NB4 (cell line): Measurements from ENCODE around the gene SV2C.

ENCODE experiments used
- MAX ChIP-seq: IDR thresholded peaks from 2 replicates; pipeline ENCODE4 v1.6.1; 2011; ENCODE audit warnings: low read depth, low read length
- POLR2A ChIP-seq: IDR thresholded peaks from 2 replicates; pipeline ENCODE4 v1.6.1; 2011; ENCODE audit warnings: mild to moderate bottlenecking; ENCODE audit not compliant: insufficient read length; ENCODE audit errors: extremely low read depth
- TF ChIP-seq, protein P1 (sequence below): IDR thresholded peaks from one replicate; pipeline ENCODE4 v1.5.1; 2012; ENCODE audit warnings: low read depth, low read length

- TF ChIP-seq, protein P1, sequence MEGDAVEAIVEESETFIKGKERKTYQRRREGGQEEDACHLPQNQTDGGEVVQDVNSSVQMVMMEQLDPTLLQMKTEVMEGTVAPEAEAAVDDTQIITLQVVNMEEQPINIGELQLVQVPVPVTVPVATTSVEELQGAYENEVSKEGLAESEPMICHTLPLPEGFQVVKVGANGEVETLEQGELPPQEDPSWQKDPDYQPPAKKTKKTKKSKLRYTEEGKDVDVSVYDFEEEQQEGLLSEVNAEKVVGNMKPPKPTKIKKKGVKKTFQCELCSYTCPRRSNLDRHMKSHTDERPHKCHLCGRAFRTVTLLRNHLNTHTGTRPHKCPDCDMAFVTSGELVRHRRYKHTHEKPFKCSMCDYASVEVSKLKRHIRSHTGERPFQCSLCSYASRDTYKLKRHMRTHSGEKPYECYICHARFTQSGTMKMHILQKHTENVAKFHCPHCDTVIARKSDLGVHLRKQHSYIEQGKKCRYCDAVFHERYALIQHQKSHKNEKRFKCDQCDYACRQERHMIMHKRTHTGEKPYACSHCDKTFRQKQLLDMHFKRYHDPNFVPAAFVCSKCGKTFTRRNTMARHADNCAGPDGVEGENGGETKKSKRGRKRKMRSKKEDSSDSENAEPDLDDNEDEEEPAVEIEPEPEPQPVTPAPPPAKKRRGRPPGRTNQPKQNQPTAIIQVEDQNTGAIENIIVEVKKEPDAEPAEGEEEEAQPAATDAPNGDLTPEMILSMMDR: no peak
- TF ChIP-seq POLR2A (no peak), MAX (no peak)
These were observed 305.8 kb downstream of the SV2C start for GRCh38 chr5:76388791-76389512.
